ENCODE results near the gene KIRREL1. TPM values are rescaled to one million over a fixed set of nuclear protein-coding genes. Genes with fewer than 3 reads are reported as not detected.

KIRREL1 gene
- total RNA-seq, 1 donor from 2014 or later, result 39.5 TPM

GRCh38 chr1:158094571-158094970 lies 101.1 kb downstream of the KIRREL1 start:
- Histone ChIP-seq H3K4me3 (no peak overlapping the region), H3K27ac (no peak overlapping the region), H3K9ac (no peak overlapping the region), H3K36me3 (peaks cover 1% of the 10 kb centered on the region), H3F3A (ENCODE audit: low read depth) (peaks cover 6% of the 10 kb centered on the region), H3K79me2 (ENCODE audit: low read depth) (no peaks in the 10 kb centered on the region), H3K4me2 (no peak overlapping the region), H2AFZ (replicated peaks) (no peak overlapping the region), H3K4me1 (peaks cover 16% of the 10 kb centered on the region), H3K27me3 (no peaks in the 10 kb centered on the region), H3K9me3 (ENCODE audit: low read depth) (no peaks in the 10 kb centered on the region), H4K20me1 (ENCODE audit: low read depth) (no peaks in the 10 kb centered on the region)
- Mint-ChIP-seq H3K27me3 (ENCODE audit: insufficient read depth, low read depth) (peaks cover 10% of the 10 kb centered on the region), H3K4me3 (no peak overlapping the region), H3K9me3 (no peaks in the 10 kb centered on the region), H3K4me1 (peaks cover 12% of the 10 kb centered on the region), H3K36me3 (peaks cover 45% of the 10 kb centered on the region), H3K27ac (no peak overlapping the region)
- TF ChIP-seq EZH2 (IDR thresholded peaks at IDR 0.05), result no peak
- no peak for TF ChIP-seq EZH2phosphoT487 (IDR thresholded peaks at IDR 0.05)
- TF ChIP-seq, protein P1, sequence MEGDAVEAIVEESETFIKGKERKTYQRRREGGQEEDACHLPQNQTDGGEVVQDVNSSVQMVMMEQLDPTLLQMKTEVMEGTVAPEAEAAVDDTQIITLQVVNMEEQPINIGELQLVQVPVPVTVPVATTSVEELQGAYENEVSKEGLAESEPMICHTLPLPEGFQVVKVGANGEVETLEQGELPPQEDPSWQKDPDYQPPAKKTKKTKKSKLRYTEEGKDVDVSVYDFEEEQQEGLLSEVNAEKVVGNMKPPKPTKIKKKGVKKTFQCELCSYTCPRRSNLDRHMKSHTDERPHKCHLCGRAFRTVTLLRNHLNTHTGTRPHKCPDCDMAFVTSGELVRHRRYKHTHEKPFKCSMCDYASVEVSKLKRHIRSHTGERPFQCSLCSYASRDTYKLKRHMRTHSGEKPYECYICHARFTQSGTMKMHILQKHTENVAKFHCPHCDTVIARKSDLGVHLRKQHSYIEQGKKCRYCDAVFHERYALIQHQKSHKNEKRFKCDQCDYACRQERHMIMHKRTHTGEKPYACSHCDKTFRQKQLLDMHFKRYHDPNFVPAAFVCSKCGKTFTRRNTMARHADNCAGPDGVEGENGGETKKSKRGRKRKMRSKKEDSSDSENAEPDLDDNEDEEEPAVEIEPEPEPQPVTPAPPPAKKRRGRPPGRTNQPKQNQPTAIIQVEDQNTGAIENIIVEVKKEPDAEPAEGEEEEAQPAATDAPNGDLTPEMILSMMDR (IDR thresholded peaks at IDR 0.05), result no peak
- no peak for DNase-seq (ENCODE audit: low spot score)

DNA sequence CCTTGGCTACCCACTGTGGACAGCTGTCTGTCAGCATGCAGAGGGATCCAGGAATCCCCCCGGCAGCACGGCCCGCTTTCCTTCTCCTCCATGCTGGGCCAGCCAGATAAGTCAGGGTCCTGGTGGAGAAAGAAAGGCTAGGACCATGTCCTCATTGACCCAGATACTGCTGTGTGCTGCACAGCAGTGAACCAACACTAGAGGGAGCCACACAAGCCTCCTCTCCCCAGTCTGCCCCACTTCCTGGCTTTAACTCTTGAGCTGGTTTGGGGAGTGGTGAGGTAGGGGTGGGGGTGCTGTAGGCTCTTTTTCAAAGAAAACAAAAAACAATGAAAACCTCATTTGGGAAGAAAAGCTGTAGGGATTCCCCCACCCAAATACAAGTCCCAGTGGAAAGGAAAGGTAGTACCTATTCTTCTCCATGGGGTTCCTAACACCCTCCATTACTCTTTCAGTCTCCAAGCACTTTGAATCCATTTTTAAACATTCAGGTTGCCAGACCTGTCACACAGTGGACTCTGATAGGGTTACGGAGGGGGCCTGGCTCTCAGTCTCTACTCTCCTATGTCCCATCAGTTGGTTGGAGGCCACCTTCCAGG lies 102.4 kb downstream of the KIRREL1 start:
- DNase-seq (ENCODE audit: low spot score), result peak; percentile 61
- Mint-ChIP-seq H3K4me3 (no peak overlapping the region), H3K9me3 (no peaks in the 10 kb centered on the region), H3K36me3 (peaks cover 36% of the 10 kb centered on the region), H3K27ac (no peak overlapping the region), H3K4me1 (peaks cover 18% of the 10 kb centered on the region), H3K27me3 (ENCODE audit: insufficient read depth, low read depth) (peaks cover 13% of the 10 kb centered on the region)
- peaks cover 26% of the 10 kb centered on the region for H3K4me1 ChIP-seq
- no peak overlapping the region for H3K27ac ChIP-seq
- no peak overlapping the region for H3K4me2 ChIP-seq
- H4K20me1 ChIP-seq (ENCODE audit: low read depth), result no peaks in the 10 kb centered on the region
- no peaks in the 10 kb centered on the region for H3K79me2 ChIP-seq (ENCODE audit: low read depth)
- no peaks in the 10 kb centered on the region for H3K27me3 ChIP-seq
- H3K9me3 ChIP-seq (ENCODE audit: low read depth), result no peaks in the 10 kb centered on the region
- TF ChIP-seq EZH2phosphoT487 (IDR thresholded peaks at IDR 0.05), result no peak
- TF ChIP-seq, protein P1 (IDR thresholded peaks at IDR 0.05), result peak; percentile 77
- no peak overlapping the region for H3K9ac ChIP-seq
- H2AFZ ChIP-seq (replicated peaks), result no peak overlapping the region
- H3K36me3 ChIP-seq, result no peaks in the 10 kb centered on the region
- H3F3A ChIP-seq (ENCODE audit: low read depth), result peaks cover 14% of the 10 kb centered on the region
- no peak overlapping the region for H3K4me3 ChIP-seq

DNA sequence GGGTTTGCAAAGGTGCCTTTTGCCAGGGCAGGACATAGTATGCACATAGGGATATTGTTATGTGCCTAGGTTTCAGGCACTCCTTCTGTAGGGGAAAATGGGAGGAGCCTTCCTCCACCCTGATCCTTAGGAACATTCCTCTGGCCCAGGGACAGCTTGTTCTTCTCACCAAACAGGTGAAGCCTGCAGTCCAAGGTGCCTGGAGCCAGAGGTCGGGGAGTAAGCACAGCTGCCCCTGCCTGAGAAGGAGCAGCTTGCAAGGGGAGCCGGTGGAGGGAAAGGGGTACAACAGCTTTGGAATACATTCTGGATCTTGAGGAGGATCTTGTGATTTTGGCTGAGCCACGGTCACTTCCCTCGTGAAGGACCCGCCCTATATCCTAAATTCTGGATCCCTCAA lies 104.8 kb downstream of the KIRREL1 start:
- Mint-ChIP-seq H3K4me3 (peak overlapping the region; percentile 41), H3K9me3 (no peaks in the 10 kb centered on the region), H3K36me3 (peaks cover 18% of the 10 kb centered on the region), H3K4me1 (peaks cover 35% of the 10 kb centered on the region), H3K27ac (no peak overlapping the region), H3K27me3 (ENCODE audit: insufficient read depth, low read depth) (peaks cover 15% of the 10 kb centered on the region)
- H2AFZ ChIP-seq (replicated peaks), result no peak overlapping the region
- H3K36me3 ChIP-seq, result no peaks in the 10 kb centered on the region
- peaks cover 48% of the 10 kb centered on the region for H3K4me1 ChIP-seq
- no peaks in the 10 kb centered on the region for H3K79me2 ChIP-seq (ENCODE audit: low read depth)
- H3K4me3 ChIP-seq, result no peak overlapping the region
- H3K9me3 ChIP-seq (ENCODE audit: low read depth), result no peaks in the 10 kb centered on the region
- TF ChIP-seq EZH2 (IDR thresholded peaks at IDR 0.05), result no peak
- TF ChIP-seq, protein P1 (IDR thresholded peaks at IDR 0.05), result no peak
- TF ChIP-seq EZH2phosphoT487 (IDR thresholded peaks at IDR 0.05), result no peak
- no peak overlapping the region for H3K9ac ChIP-seq
- H3K4me2 ChIP-seq, result no peak overlapping the region
- DNase-seq (ENCODE audit: low spot score), result no peak
- peaks cover 36% of the 10 kb centered on the region for H3F3A ChIP-seq (ENCODE audit: low read depth)
- no peaks in the 10 kb centered on the region for H4K20me1 ChIP-seq (ENCODE audit: low read depth)
- H3K27me3 ChIP-seq, result no peaks in the 10 kb centered on the region
- no peak overlapping the region for H3K27ac ChIP-seq

Measured in neural progenitor cell (in vitro differentiated cells).